ENCODE measurements around the gene LAMC2.

The LAMC2 gene

GRCh38 chr1:183285256-183285655 is 99.2 kb downstream of the LAMC2 start:
- ChIA-PET POLR2A (no interaction called here), CTCF (interaction anchor here (0.9 to 1.0 kb wide), 3 partner anchors 13 to 33 kb away, joined by 3 read pairs; no protein-coding TSS in a partner anchor)
- no peak for DNase-seq (ENCODE audit: extremely low spot score)
- TF ChIP-seq, protein P1, sequence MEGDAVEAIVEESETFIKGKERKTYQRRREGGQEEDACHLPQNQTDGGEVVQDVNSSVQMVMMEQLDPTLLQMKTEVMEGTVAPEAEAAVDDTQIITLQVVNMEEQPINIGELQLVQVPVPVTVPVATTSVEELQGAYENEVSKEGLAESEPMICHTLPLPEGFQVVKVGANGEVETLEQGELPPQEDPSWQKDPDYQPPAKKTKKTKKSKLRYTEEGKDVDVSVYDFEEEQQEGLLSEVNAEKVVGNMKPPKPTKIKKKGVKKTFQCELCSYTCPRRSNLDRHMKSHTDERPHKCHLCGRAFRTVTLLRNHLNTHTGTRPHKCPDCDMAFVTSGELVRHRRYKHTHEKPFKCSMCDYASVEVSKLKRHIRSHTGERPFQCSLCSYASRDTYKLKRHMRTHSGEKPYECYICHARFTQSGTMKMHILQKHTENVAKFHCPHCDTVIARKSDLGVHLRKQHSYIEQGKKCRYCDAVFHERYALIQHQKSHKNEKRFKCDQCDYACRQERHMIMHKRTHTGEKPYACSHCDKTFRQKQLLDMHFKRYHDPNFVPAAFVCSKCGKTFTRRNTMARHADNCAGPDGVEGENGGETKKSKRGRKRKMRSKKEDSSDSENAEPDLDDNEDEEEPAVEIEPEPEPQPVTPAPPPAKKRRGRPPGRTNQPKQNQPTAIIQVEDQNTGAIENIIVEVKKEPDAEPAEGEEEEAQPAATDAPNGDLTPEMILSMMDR (IDR thresholded peaks at IDR 0.05; ENCODE audit: control extremely low read depth, extremely low read depth, low read depth, missing control alignments), result no peak

DNA sequence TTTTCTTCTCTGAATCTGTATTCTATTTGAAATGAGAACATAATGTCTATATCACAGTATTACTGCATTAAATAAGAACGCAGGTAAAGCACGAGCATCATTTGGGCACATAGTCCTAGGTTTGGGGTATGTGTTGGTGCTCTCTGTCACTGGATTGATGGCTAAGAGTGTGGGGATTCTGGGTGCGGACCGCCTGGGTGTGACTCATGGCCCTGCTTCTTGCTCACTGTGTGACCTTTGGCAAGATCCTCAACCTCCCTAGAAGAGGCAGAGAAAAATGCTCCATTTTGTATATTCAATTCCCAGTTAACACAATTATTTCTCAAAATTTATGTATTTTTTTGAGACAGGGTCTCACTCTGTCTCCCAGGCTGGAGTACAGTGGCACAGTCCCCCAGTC is 99.7 kb downstream of the LAMC2 start:
- ChIA-PET CTCF (interaction anchor here (0.9 to 1.7 kb wide), 4 partner anchors 13 to 399 kb away, joined by 3 to 5 read pairs (median 3); no protein-coding TSS in a partner anchor), POLR2A (no interaction called here)
- TF ChIP-seq, protein P1 (IDR thresholded peaks at IDR 0.05; ENCODE audit: control extremely low read depth, extremely low read depth, low read depth, missing control alignments), result no peak
- DNase-seq (ENCODE audit: extremely low spot score), result no peak

GRCh38 chr1:183287191-183287675 is 101.2 kb downstream of the LAMC2 start:
- TF ChIP-seq, protein P1 (IDR thresholded peaks at IDR 0.05; ENCODE audit: control extremely low read depth, extremely low read depth, low read depth, missing control alignments), result no peak
- ChIA-PET POLR2A (no interaction called here), CTCF (interaction anchor here (1.1 to 3.4 kb wide), 6 partner anchors 9 to 398 kb away, joined by 3 to 12 read pairs (median 5); no protein-coding TSS in a partner anchor)
- DNase-seq (ENCODE audit: extremely low spot score), result no peak

DNA sequence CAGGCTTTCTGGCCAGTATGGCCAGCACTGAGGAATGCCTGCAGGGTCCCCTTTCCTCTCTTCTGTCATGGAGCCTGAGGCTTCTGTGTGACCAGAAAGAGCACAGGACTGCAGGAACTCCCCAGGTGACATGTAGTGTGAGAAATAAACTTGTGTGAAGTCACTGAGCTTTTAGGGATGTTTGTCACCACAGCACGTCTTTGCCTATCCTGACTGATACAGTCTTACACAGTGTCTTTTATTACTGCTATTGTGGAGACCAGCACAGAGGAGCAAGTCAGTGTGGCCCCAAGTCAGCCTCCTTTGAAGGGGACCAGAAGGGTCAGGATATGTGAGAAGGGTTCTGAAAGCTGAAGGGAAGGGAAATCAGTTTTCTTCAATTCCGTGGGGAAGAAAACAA is 102.5 kb downstream of the LAMC2 start:
- CTCF ChIA-PET, result interaction anchor here (1.4 to 3.4 kb wide), 3 partner anchors 7 to 18 kb away, joined by 6 to 18 read pairs (median 12); no protein-coding TSS in a partner anchor
- no peak for DNase-seq (ENCODE audit: extremely low spot score)
- POLR2A ChIA-PET, result no interaction called here
- TF ChIP-seq, protein P1 (IDR thresholded peaks at IDR 0.05; ENCODE audit: control extremely low read depth, extremely low read depth, low read depth, missing control alignments), result no peak

GRCh38 chr1:183289051-183289496 is 103.0 kb downstream of the LAMC2 start:
- TF ChIP-seq, protein P1 (IDR thresholded peaks at IDR 0.05; ENCODE audit: control extremely low read depth, extremely low read depth, low read depth, missing control alignments), result no peak
- ChIA-PET CTCF (interaction anchor here (1.3 to 3.4 kb wide), 4 partner anchors 8 to 17 kb away, joined by 4 to 18 read pairs (median 9); no protein-coding TSS in a partner anchor), POLR2A (no interaction called here)
- DNase-seq (ENCODE audit: extremely low spot score), result no peak

- CTCF ChIA-PET, result interaction anchor here (1.0 to 3.3 kb wide), 6 partner anchors 9 to 328 kb away, joined by 3 to 18 read pairs (median 5); no protein-coding TSS in a partner anchor
Observed at GRCh38 chr1:183290628-183291027, 104.6 kb downstream of the LAMC2 start.

More at GRCh38 chr1:183290628-183291027, 104.6 kb downstream of the LAMC2 start:
- POLR2A ChIA-PET, result no interaction called here
- TF ChIP-seq, protein P1 (IDR thresholded peaks at IDR 0.05; ENCODE audit: control extremely low read depth, extremely low read depth, low read depth, missing control alignments), result no peak
- no peak for DNase-seq (ENCODE audit: extremely low spot score)

Measured in GM10248 (cell line).